HG02852 (cell line): Measurements from ENCODE around the gene PLA2R1.

Experiments
- ATAC-seq: cut with Tn5 transposase; IDR thresholded peaks from one replicate; pipeline ENCODE4 v1.9.1; 2021; ENCODE audit warnings: mild to moderate bottlenecking, moderate library complexity; ENCODE audit not compliant: unreplicated experiment

PLA2R1 gene

DNA sequence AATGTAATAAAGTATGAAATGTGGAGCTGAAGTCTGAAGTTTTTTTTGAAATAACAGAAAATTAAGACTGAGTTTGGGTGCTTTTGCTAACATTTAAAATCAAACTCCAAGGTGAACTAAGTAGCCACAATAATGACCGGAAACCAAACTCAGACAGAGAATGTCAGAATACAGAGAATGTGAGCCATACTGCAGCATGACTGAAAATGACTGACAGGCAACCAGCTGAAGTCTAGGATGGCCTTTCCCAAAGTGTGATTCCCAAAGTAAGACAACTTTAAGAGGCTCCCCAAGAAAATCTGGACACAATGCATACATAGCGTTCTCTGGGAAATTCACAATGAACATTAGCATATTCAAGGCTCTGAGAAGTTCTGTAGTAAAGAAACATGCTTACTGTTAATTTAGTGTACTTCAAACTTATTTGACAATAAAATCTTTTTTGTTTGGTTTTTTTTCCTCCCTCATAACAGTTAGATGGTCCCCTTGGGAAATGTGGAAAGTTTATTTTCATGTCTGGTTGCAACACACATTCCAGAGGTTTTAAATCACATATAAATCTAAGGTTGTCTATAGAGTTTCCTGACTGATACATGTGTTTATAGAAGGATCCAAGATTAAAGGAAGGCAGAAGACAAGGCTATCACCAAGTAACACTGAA, 28.6 kb downstream of the PLA2R1 start:
- no peak for ATAC-seq

DNA sequence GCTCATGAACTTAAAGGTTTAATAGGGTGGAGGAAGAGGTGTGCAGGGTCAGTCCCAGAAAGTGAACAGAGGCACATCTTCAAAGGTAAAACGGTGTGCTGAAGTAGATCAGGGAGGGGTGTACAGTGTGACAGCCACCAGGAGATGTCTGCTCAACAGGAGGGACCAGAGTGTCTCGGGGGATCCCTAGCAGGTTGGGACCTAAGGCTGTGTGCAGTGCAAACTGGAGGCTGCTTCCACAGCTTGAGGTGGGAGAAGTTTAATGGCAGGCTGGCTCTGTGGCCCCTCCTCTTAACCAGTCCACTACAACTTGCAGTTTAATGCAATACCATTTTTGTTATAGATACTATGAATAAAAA, 33.2 kb downstream of the PLA2R1 start:
- no peak for ATAC-seq

DNA sequence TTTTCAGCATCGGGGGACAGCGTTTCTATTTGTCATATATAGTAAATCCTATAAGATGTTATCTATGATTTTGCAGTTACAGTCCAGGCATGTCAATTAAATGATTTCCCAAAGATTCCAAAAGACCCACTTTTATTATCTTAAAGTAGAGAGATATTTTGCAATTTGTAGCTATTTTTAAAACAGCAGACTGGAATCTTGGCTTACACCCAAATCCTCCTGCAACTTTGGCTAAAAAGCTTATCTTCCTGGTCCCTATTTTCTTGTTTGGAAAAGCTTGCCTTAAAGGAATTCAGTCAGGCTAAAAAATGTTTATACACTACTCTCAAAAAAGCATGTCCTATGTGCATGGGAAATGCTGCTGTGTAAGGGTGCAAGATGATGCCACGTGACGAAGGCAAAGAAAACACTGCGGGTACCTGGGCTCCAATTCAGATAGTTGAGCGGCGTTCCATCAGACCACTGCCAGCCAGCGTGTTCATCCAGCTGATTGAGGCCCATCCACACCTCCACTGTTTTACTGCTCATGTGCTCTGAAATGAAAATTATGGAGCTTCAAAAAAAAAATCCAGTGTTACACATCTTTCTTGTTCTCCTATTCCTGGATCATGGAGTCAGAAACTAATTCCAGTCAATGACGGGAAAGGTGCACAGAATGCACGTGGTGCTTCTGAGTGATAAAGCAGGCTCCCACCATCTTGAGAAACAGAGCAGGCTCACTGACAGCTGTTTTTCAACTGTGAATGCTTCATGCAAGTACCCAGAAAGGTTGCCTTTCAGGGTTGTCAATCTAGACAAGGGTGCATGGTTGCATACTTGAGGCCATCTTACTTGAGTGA, 33.8 kb downstream of the PLA2R1 start:
- ATAC-seq, result no peak

DNA sequence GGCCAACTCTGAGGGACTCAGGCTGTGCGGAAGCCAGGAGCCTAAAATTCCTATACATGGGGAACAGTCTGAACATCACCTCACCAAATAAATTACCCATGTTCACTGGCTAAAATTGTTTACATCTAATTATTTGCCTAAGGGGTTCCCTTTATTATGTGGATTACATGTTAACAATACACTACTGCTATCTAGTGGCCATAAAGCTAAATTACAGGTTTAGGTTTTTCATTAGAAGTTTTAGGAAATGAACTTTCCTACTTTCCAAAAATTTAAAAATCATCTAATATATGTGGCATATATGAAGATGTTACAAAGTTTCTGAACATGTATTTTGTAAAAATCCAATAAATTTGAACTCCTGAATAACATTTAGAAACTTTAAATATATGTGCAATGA, 40.3 kb downstream of the PLA2R1 start:
- ATAC-seq, result no peak

DNA sequence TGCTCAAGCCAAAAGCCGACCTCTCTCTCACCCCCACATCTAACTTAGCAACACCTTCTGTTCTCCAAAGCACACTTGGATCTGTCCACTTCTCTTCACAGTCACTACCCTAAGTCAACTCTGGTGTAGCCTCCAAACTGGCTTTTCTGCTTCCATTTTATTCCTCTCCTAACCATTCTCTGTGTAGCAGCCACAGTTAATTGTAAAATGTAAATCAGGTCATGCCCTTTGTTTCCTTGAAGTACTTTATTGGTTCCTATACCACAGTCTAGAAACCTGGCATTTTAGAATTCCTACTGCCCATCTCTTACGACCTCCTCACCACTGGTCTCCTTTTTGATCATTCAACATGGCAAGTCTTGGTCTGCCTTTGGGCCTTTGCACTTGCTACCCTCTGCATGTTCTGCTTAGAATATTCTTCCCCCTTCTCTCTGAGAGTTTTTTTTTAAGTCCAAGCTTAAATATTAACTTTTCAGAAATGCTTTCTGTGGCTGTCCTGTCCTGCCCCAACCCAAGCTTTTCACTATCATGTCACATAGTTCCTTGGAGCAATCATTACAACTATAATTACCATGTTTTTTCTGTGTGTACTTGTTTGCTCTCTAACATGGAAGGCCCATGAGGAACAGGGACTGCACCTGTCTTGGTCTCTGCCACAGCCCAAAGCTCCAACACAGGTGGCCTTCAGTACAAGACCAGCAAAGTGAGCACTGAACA, 42.9 kb downstream of the PLA2R1 start:
- no peak for ATAC-seq

DNA sequence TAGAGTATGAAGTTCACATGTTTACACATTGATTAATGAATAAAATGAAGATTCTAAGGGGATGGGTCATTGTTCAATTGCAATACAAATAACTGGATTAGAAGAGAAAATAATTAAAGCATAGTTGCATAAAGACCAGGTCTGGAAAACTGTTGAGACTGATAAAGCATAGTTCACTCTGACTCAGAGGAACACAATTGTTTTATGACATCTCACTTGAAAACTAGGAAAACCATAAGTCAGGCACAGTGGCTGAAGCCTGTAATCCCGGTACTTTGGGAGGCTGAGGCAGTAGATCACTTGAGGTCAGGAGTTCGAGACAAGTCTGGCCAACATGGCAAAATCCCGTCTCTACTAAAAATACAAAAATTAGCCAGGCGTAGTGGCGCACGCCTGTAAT, 46.7 kb downstream of the PLA2R1 start:
- no peak for ATAC-seq

DNA sequence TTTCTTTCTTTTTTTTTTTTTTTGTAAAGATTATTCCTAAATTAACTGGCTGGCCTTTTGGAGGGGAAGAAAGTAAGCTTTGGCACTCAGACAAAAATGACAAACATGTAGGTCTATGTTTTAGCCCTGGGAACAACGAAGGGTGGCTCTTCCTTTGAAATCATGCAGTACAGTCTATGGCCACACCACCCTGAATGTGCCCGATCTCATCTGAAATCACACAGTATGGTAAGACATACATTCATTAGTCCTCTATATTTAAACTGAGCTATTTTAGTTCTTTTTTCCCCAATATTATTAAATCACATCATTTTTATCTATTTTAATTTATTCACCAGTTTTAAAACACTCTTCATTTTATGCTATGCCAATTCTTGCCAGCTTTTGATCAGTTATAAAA, 48.2 kb downstream of the PLA2R1 start:
- no peak for ATAC-seq

DNA sequence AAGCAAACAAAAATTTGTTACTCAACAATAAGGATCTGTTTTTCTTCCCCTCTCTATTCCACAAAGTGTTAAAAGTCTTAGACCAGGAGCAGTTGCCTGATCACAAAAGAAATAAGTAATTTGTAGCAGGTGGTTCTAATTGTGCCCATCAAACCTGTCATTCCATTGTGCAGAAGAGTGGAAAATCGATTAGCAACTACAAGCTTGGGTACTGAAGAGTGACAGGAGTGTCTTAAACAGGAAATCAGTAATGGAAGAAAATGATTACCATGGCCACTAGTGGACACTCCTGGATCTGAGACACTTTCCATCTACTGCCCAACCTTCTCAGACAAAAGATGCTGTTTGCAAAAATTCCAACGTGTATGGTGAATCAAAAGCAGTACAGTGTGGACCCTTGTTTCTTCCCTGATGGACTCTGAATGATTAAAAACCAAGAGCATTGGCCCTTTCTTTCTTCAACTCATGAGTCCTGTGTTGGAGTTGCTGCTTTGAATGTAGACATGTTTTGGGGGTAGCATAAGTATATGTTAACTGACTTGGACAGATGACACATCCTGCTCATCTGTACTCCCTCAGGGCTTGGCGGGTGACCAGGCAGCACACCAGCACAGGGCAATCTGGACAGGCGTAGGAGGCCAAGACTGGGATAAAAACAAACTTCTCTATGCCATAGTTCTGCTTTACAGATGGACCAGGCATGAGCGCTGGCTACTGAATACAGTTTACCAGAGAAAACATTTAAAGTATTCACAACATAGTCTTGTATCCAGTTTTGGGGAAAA, 51.9 kb downstream of the PLA2R1 start:
- ATAC-seq, result no peak

DNA sequence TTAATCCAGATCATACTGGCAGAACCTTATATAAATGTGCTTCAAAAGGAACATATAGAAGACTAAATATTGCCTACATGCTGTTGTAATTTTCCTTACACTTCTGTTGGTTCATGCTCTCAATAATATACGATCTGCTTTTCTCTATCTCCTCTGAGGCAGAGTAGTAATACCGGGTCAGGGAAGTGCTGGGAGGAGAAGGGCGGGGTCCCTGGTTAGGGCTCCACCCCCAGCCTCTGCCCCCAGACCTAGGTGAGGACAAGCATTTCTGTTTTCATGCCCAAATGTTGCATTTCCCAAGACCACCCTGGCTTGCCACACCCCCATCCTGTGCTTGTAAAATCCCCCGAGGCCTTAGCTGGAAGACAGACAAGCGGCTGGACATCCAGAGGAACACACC, 55.3 kb downstream of the PLA2R1 start:
- no peak for ATAC-seq

DNA sequence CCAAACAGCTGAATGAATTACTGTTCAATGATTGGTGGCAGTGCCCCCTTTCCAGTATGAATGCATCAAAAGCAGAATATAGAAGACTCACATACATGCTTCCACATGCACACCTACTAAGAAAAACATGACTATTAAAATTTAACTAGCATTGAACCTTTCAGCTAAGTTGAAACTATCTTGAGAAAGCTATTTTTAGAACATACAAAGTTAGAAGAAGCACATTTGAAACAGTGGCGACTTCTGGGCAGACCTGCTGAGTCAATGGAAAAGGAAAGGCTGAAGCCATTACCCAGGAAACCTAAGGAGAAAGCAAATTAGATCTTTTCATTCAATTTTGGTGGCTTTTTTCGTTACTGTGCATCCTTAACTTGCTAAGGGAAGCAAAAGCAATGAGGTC, 55.9 kb downstream of the PLA2R1 start:
- no peak for ATAC-seq

DNA sequence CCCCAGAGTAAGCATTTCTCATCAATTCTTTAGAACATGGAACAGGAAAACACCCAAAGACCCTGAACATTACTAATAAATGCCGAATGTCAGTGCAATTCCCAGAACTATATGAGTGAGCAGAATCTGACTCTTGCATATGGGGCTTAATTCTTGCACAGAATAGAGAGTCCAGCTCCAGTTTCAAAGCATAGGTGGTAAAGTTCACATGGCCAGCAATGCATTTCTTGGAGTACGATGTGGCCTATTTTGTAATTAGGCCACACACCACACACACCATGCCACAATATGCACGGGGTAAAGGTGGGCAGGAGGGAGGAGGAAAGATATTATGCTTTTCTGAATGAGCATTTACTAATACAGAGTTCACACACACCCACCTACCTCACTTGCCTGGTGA, 56.5 kb downstream of the PLA2R1 start:
- no peak for ATAC-seq

DNA sequence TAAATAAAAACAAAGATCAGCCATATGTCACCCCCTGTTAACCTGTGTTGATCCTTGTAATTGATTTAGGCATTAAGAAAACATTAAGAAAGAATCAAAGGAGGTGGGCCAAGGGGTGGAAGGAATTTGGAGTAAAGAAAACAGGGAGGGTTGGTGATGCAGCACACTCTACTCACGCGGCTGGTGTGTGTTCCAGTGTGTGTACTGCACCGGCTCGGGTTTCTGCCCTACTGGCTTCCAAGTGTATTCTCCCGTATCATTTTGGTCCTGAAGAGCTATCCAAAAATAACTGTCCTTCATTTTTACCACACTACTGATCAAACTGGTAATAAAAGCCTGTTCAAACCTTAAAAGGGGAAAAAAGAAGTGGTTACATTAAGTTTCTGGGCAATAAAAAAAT, 56.9 kb downstream of the PLA2R1 start:
- no peak for ATAC-seq

DNA sequence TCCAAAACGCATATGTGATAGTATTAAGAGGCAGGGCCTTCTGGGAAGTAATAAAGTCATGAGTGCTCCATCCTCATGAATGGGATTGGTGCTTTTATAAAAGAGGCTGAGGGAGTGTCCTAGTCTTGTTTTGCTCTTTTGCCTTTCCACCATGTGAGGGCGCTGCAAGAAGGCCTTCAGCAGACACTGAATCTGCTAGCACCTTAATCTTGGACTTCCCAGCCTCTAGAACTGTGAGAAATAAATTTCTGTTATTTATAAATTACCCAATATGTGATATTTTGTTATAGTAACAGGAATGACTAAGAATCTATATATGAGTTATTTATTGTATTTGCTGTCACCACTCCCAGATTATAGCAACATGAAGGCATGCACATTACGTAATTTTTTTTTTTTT, 63.5 kb downstream of the PLA2R1 start:
- no peak for ATAC-seq

DNA sequence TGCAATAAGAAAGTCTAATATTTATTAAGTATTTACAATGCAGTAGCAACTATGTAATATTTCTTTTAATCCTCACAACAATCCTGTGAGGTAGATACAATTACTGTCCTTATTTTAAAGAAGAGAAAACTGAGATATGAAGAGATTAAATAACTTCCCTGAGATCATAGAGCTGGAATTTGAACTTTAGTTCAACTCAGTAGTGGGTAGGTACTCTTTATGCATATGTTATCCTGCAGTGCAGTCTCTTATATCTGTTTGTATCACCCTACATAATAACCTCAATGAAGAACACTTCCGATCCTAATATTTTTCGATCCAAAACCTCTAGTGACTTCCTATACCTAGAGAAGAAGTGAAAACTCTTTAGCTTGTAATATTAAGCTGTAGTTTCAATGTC, 64.2 kb downstream of the PLA2R1 start:
- ATAC-seq, result no peak

DNA sequence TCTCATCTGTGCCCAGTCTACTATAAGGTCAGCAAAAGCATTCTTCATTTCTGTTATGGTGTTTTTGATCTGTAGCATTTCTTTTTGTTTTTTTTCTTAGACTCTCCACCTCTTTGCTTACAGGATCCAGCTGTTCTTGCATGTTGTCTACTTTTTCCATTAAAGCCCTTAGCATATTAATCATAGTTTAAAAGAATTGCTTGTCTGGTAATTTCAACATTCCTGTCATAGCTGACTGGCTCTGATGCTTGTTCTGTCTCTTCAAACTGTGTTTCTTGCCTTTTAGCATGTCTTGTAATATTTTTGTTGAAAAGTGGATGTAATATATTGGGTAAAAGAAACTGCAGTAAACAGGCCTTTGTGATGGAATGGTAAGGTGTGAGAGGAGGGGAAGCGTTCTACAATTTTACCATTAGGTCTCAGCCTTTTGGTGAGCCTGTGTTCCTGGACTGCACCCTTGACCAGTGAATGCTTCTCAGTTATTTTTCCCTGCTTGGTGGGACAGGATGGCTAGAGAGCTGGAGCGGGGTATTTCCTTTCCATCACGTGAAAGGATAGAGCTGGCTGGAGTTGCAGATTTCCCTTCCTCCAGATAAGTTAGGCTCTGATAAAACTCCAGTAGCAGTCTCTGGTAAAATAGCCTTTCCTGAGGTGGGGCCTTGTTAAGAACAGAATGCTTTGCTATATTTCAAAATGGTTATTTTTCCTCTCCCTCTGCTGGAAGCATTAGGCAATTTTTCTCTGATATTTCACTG, 65.4 kb downstream of the PLA2R1 start:
- no peak for ATAC-seq

DNA sequence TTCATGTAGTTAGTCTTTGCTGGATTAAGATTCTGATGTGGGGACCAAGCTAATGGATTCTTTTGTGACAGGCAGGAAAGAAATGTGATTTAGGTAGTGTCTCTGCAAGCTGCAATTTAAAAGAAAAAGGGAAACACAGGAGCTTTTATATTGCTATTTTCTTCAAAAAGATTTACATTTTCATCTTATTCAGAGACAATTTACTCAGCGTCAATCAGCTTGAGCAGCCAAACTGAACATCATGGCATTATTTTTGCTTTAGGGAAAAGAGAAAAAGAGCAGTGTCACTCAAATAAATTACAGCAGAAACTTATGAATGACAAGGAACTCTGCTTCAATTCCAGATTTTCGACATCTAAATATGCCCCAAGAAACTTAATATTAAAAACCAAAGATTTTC, 67.4 kb downstream of the PLA2R1 start:
- no peak for ATAC-seq

DNA sequence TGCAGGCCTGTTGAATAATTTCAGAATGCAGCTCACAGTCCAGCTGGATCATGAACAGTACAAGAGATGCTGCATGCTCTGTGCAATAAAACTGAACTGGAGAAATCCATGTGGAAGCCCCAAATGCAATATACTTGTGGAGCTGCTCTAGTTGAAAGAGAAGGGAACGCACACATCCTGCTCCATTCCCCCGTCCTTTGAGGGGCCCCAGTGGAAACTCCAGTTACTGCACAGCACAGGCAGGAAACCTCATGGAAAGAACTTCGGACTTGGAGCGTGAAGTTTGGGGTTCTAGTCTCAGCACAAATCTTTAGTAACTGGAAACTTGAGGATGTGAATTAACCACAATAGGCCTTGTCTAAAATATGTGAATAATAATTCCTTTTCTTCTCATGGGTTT, 73.2 kb downstream of the PLA2R1 start:
- ATAC-seq, result no peak

DNA sequence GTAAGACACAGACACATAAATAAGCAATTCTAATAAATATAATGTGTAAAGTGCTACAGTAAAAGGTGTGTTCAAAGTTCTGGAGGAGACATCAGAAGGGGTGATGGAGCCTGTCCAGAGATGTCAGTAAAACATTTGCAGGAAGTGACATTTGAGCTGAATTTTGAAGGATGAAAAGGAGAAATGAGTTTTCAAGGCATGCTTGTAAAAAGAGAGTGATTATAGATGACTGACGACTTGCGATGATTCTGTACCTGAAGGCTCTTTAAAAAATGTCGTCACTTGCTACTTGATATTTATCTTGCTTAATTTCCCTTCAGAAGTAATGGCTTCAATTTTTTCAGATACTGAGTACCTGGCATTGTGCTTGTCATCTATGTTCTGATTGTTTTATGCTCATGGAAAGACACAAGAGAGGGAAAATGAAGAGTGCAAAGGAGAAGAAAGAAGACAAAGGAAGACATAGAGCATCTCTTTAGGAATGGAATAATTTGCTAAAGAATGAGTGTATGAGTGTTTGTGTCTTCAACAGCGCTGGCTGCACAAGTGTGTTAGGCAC, 73.9 kb downstream of the PLA2R1 start:
- ATAC-seq, result no peak

DNA sequence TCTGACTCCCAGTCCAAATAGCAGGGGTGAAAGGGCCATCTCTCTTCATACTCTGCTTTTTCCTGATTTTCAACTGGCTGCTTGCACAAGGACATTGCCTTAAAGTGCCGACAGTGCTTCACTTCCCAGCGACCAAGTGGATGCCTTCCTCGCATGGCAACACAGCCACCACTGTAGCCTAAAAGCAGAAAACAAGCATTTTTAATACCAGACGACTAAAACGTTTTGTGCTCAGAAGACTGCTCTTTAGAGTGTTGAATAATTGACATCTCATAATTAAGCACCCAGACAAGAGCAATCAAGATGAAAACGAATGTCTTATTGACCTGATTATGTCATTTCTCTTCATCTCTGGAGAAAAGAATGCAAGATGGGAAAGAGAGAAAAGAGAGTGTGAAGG, 75.2 kb downstream of the PLA2R1 start:
- ATAC-seq, result no peak

DNA sequence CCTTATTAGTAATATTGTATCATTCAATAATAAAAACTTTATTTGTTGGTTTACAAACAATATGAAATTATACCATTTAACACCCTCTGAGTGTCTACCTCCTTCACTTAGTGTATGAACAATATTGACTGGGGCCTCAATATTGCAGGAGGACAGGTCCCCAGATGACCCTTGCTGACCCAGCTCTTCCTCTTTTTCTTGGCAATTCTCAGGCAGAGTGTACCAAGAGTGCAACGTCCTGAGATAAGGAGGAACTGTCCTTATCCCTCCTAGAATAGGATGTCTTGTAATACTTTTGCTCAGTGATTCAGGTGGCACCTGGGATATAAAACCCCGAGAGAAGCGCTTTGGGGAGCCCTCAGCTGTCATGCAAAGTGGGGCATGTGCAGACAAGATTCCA, 76.8 kb downstream of the PLA2R1 start:
- ATAC-seq, result no peak
